GM11168 (cell line): ENCODE measurements around the gene KIF20B.

ENCODE experiments used
- in situ Hi-C: fragments of 300-500 bp; cut with MboI; formaldehyde crosslinking; loops from one replicate; pipeline ENCODE4 v1.12.0; 2022; ENCODE audit warnings: low sequenced_read_pairs; ENCODE audit not compliant: unreplicated experiment

Gene KIF20B

DNA sequence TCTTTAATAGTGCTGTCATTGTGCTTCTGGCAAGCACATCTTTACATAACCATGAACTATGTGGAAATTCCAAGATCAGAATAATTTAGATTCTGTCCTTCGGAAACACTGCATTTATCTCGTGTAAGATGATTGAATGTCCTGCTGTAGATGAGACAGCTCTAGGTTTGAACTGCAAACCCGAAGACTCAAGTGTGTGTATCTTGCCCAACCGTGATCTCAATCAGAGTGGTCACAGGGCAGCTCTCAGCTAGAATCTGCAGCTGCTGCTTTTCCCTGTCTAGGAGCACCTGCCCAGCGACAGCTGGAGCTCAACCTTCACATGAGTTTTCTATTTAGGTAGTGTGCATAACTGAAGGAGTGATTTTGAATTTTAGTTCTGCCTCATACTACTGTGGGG, 17.5 kb upstream of the KIF20B start:
- in situ Hi-C loops = no loop called here

DNA sequence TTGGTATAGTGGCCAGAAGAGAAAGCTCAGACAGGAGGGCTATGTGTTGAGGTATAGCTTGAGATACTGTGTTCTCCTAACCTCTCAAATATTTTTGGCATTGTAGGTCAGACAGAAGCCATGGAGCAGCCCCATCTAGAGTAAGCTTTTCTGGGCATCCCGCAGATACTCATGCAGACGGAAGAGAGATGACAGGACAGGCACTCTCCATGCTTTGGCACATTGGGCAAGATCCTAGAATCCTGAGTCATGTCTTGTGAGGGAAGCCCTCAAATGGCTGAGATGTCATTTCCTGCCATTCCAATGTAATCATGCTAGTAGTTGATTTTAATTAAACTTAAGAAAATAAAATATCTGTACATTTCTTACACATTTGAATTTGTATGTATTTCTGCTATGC, 16.8 kb upstream of the KIF20B start:
- in situ Hi-C loops = no loop called here

DNA sequence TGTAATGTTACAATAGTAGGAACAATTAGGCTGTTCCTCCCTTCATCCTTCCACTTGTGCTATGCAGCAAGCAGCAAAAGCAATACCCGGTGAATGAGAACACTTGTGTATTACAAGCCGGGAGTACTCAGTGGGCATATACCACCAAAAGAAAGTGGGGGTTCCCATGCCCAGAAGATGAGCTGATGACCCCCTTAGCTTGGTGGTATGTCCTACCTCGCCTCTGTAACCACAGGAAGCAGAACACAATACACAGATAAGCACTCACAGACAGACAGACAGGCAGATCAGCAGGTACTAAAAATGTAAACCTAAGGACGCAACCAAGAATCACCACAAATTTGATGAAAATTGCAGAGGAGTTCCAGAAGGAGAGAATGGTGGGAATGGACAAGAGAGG, 15.5 kb upstream of the KIF20B start:
- in situ Hi-C loops = no loop called here

DNA sequence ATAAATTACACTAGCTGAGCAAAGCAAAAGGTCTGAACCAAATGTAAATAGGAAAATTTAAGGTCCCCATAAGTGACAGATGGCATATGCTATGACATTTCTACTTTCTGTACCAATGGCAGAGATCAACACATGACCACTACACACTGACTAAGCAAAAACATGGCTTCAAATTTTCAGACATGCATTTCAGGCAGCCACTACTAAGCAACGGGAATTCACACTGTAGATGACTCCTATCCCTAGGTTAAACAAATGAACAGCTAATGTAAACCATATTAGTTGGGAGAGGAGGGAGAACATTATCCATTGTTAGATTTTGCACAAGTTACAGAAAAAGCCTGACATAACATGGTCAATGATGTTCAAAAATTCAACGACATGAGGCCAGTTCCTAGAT, 11.4 kb upstream of the KIF20B start:
- in situ Hi-C loops = no loop called here

DNA sequence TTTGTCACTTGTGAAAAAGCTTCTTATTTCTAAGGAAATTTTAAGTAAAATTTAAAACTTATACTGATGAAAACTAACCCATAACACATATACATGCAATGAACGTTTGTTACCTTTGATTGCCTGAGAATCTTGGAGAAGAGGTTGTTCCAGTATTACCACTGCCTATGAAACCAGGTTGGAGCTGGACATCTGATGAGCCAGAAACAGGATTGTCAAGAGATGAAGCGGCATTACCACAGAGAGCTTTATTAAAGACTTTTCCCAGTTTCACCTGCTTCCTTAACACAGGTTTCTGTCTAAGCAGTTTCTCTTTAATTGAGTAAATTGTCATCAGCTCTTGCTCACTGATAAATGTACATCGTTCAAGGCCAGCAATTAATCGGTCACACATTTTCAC, 9.0 kb upstream of the KIF20B start:
- in situ Hi-C loops = no loop called here

DNA sequence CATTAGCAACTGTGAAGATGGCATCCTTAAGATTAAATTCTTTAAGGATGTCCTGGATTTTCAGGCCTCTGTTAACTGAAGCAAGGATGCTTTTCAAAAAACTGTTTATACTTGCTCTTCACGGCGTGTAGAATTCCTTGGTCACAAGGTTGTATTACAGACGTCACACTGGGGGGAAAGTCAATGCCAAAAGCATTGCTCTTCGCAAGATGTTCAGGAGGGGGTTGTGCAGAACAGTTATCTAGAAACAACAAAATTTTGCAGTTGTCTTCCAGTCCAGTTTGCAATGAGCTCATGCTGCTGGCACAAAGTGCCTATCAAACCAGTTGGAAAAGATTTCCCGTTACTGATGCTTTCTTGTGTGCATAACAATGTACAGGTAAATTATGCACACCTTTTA, 8.2 kb upstream of the KIF20B start:
- in situ Hi-C loops = no loop called here

DNA sequence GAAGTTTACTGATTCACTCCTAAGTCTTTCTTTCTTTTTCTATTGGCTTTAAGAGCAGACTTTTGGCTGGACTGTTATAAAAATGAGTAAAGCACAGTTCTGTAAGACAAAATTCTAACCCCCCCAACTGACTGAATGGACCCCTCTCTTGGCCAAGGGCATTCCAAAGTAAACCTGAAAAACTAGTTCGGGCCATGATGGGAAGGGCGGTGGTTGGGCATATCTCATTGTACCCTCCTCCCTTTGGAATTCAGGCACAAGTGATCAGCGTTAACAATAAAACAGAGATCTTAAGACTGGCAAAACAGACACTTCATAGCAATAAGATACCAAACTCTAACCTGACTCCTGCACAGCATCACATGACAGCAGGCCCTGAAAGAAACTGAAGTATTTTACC, 6.1 kb upstream of the KIF20B start:
- in situ Hi-C loops = no loop called here

DNA sequence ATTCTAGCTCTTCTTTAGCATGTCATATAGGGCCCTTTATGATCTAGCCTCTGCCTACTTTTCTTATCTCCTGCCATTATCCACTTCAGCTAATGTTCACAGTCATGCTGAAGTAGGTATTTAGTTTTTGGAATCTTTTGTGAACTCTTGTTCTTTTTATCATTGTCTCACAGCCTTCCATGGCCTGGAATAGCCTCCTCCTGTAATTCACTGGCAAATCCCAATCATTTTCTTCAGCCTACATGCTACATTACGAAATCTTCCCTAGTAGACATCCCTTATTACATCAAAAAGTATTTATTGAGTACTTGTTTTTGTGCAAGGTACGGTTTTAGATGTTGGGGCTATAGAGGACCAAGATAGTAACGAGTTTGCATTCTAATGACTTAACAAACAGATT, 3.4 kb upstream of the KIF20B start:
- in situ Hi-C loops = no loop called here

DNA sequence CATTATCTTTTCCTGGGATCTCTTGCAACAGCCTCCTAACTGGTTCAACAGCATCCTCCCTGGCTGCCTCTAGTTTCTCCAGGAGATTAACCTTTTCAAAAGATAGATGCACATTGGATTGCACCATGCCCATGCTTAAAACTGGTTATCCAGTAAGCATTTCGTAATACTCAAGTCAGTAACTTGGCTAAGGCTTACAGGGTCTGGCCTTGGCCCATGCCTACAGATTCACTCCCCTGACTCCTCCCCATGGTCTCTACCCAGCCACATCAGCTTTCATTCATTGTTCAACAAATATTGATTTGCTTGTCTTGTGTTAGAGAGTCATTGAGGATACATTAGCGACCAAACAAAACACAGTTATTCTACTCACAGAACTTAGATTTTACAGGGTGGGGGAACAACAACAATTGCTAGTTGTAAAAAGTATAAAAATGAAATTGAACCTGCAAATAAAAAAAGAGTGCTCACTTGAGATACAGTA, 1.8 kb upstream of the KIF20B start:
- in situ Hi-C loops = no loop called here

DNA sequence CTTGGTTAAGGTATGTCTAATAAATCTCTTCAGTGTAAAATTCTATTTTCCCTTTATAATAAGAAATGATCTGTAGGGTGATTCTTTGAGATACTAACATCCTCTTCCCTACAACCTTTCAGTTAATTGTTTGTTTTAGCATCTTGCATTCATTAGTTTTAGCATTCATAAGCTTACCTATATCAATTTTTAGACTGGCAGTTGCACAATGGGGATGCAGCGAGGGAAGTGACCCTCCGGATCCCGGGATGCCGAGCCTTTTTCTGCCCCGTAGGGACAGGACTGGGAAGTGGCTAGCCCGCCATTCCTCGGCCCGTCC, 508 bp upstream of the KIF20B start:
- in situ Hi-C loops = no loop called here

DNA sequence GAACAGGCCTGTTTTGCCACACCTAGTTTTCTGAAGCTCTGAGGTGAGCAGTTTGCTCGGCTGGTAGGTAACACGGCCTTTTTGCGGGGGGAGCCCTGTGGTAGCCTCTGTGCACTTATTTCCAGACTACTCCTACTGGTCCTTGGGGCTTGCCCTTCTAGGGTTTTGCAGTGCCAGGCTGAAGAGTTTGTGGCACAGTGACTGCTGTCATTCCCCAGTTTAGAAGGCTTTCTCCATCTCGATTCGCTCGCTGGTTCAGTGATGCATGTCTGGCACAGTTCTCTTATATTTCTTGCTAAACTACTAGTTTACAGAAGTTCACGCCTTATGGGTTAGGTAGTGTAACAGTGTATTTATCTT, 711 bp downstream of the KIF20B start:
- in situ Hi-C loops = no loop called here

DNA sequence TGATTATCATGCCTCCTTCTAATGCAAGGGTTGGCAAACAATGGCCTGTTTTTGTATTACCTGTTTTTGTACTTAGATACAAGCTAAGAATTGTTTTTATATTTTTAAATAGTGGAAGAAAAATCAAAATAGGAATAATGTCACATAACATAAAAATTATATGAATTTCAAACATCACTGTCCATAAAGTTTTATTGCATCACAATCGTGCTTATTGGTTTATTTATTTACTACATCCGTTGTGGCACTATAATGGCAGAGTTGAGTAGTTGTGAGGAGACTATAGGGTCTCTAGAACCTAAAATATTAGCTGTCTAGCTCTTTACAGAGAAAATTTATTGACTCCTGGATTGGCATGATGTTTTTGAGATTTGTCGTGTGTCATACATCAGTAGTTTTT, 4.1 kb downstream of the KIF20B start:
- in situ Hi-C loops = no loop called here

DNA sequence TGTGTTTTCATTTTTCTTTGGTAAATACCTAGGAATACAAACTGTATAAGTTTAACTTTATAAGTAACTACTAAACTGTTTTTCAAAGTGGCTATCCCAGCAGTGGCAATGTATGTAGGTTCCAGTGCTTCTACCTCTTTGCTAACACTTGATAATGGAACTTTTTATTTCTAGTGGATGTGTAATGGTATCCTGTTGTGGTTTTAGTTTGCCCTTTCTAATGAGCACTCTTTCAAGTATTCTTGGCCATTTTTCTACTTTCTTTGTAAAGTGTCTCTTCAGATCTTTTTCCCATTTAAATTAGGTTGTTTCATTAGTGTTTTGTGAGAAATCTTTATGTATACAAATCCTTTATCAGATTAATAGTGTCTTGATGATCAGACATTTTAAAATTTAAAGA, 4.6 kb downstream of the KIF20B start:
- in situ Hi-C loops = no loop called here

DNA sequence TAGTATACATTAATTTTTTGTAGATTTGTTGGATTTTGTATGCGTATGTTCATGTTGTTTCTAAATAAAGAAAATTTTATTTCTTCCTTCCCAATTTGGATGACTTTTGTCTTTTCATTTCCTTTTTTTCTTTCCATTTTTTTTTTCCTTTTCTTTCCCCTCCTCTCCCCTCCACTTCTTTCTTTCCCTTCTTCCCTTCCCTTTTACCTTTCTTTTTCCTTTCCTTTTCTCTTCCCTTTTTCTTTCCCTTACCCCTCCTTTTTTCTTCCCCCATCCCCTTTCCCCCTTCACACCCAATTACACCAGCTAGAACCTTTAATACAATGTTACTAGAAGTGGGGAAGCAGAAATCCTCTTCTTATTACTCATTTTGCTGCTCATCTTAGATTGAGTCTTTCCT, 6.0 kb downstream of the KIF20B start:
- in situ Hi-C loops = no loop called here

DNA sequence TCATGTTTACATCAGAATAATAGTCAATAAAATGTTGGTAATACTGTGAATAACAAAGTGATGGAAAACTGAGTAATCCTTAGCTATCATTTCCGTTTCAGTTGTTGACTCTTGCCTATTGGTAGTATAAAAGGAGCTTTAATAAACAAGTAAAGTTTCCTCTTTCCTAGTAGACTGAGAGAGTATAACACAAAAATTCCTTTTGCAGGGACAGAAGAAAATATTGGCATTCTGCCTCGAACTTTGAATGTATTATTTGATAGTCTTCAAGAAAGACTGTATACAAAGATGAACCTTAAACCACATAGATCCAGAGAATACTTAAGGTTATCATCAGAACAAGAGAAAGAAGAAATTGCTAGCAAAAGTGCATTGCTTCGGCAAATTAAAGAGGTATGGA, 9.4 kb downstream of the KIF20B start:
- in situ Hi-C loops = no loop called here

DNA sequence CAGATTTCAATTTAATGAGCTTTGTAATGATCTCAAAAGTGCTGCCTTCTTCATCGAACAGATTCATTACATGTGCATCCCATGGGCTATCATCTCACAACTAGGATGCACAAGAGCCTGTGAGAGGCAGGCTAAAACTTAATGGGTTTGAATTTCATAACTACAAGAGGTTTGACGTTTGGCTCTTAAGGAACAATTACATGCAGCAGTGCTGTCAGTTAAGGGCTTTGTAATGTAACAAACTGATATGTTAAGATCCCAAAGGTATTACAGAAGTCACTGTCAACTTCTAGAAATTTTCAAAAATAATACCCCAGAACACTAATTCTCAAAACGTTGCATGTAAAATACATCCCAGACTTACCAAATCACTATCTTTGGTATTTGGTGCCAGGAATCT, 33.2 kb downstream of the KIF20B start:
- in situ Hi-C loops = no loop called here

DNA sequence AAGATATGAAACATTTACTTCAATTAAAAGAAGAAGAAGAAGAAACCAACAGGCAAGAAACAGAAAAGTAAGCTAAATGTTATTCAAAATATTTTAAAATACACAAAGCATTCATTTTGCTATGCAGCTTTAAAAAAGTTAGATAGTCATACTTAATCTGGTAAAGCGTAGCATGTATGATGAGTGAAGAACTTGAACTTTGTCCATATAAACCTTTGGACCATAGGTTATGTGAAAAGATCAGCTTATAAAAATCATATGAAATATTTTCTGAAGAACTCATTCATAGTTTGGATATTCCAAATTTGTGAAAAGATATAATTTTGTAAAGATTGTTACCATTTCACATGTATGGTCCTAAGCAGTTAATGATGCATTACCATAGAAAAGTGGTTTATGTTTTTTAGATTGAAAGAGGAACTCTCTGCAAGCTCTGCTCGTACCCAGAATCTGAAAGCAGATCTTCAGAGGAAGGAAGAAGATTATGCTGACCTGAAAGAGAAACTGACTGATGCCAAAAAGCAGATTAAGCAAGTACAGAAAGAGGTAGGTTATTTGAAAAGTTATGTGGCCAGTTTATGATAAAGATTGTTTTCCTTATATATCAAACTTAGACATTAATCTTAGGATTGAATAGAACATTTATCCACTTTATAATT, 37.3 kb downstream of the KIF20B start:
- in situ Hi-C loops = no loop called here

DNA sequence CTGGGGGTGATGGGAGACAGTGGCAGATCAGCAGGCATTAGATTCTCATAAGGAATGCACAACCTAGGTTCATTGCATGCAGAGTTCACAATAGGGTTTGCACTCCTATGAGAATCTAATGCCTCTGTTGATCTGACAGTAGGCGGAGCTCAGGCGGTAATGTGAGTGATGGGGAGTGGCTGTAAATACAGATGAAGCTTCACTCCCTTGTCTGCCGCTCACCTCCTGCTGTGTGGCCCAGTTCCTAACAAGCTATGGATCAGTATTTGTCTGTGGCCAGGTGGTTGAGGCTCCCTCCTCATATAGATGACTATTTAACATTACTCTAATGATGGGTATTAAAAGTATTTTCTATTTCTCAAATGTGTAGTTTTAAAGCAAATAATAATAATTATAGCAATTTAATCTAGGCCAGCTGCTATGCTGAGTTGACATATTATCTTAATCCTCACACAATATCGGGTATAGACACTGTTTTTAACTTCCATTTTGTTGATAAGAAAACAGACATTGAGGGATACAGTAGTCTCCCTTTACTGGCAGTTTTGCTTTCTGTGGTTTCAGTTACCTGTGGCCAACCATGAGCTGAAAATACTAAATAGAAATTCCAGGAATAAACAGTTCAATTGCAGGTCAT, 39.9 kb downstream of the KIF20B start:
- in situ Hi-C loops = no loop called here

DNA sequence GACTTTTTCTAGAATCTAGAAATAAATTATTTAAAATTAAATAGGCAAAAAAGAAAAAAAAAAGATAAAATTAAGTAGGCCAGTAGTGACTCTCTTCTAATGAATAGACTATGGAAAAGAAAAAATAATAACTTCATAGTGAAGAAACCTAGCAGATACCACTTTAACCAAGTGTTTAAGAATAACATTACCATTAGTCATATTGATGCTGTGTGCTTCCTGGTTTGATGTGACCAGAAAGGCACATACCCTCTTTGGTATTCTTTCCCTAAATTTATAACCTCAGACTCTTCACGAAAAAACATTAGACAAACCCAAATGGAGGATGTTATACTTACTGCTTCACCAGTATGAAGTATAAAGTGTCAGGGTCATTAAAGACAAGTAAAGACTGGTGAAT, 42.6 kb downstream of the KIF20B start:
- in situ Hi-C loops = no loop called here

DNA sequence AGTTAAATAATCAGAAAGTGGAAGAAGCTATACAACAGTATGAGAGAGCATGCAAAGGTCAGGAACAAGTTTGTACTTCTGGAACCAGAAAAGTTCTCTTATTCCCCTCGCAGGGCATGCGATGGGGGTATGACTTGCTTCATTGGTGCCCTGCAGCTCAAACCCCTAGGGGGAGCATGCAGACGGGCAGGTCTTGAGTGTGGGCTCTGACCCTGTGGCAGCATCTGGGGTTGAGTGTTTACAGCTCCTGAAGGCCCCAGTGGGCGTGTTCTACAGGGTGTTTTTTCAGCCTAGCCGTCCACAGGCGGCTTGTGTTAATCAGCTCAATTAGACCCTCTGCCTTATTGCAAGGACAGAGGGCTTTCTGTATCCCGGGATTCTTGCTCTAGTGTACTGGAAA, 44.5 kb downstream of the KIF20B start:
- in situ Hi-C loops = no loop called here

DNA sequence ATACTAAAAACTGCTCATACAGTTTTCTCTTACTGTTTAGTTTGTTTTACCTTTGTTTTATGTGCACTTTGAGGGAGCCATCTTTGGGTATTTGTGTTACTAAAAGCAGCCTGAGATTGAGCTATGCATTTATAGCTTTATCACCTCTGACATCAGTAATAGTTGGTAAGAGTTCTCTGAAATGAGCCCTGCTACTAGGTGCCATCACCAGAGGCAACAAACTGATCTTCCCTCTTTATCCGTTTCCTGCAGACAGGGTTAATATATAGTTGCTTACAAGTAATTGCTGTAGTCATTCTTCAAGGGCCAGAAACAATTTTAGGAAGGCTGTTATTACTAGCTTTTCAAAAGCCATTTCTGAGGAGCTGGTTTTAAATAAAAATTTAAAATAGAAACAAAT, 49.1 kb downstream of the KIF20B start:
- in situ Hi-C loops = no loop called here

DNA sequence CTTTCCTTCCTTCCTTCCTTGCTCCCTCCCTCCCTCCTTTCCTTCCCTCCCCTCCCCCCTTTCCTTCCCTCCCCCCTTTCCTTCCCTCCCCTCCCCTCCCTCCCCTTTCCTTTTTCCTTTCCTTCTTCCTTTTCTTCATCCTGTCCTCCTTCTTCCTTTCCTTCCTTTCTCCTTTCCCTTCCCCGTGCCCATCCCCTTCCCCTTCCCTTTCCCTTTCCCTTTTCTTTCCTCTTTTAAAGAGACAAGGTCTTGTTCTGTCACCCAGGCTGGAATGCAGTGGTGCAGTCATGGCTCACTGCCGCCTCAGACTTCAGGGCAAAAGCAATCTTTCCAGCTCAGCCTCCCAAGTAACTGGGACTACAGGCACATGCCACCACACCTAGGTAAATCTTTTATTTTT, 54.0 kb downstream of the KIF20B start:
- in situ Hi-C loops = no loop called here

DNA sequence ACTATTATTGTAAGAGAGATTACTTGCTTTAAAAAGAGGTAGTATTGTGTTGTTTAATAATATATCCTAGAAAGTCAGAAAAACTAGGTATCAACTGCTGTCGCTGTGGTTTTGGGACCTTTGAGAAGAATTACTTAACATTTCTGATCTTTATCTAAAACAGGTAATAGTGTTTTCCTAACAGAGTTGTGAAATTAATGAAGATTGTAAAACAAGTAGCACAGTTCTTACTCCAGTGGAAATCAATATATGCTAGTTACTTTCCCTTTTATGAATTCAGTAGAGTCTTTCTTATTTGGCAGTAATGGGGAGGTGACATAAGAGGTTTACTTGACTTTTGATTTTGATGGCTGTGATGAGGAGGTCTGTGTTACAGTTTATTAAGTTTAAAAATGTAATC, 58.1 kb downstream of the KIF20B start:
- in situ Hi-C loops = no loop called here
